Central memory CD4-positive, alpha-beta T cell (primary cell): ENCODE measurements around the gene ATP5F1D.

Source experiments
- DNase-seq: peaks from one replicate; pipeline ENCODE4 v3.0.0; 2022

Gene ATP5F1D

GRCh38 chr19:1248139-1248785 lies 6.7 kb downstream of the ATP5F1D start, which contains the start of gene MIDN:
Gene MIDN (plus strand): TSS chr19:1248583. CDS start chr19:1250297, 1,714 bp downstream.
- peak; percentile 72 for DNase-seq

- peak; percentile 88 for DNase-seq
Observed at GRCh38 chr19:1248786-1249297, 7.3 kb downstream of the ATP5F1D start.

- peak; percentile 95 for DNase-seq
Observed at GRCh38 chr19:1249298-1249989, 7.9 kb downstream of the ATP5F1D start.

- DNase-seq: no peak
Observed at GRCh38 chr19:1249990-1250436, 8.5 kb downstream of the ATP5F1D start.

GRCh38 chr19:1250437-1251260 lies 9.1 kb downstream of the ATP5F1D start:
- peak; percentile 68 for DNase-seq

- peak; percentile 71 for DNase-seq
Observed at GRCh38 chr19:1251330-1252220, 10.0 kb downstream of the ATP5F1D start.

- DNase-seq: peak; percentile 64
Observed at GRCh38 chr19:1252221-1252820, 10.8 kb downstream of the ATP5F1D start.

- DNase-seq: peak; percentile 73
Observed at GRCh38 chr19:1252821-1253513, 11.4 kb downstream of the ATP5F1D start.

GRCh38 chr19:1253514-1254080 lies 12.0 kb downstream of the ATP5F1D start:
- DNase-seq: no peak

- DNase-seq: no peak
Observed at GRCh38 chr19:1254081-1254527, 12.6 kb downstream of the ATP5F1D start.

- no peak for DNase-seq
Observed at GRCh38 chr19:1254530-1255185, 13.1 kb downstream of the ATP5F1D start.

- no peak for DNase-seq
Observed at GRCh38 chr19:1255186-1256161, 13.9 kb downstream of the ATP5F1D start.

GRCh38 chr19:1256646-1257474 lies 15.3 kb downstream of the ATP5F1D start:
- no peak for DNase-seq

GRCh38 chr19:1257475-1258162 lies 16.1 kb downstream of the ATP5F1D start:
- no peak for DNase-seq

GRCh38 chr19:1258163-1258492 lies 16.6 kb downstream of the ATP5F1D start:
- no peak for DNase-seq

- DNase-seq: no peak
Observed at GRCh38 chr19:1258707-1259205, 17.2 kb downstream of the ATP5F1D start.
